ENCODE results near the gene PML. TPM values are rescaled to one million over a fixed set of nuclear protein-coding genes. Genes with fewer than 3 reads are reported as not detected.

Gene PML
- total RNA-seq, 1 experiment from 2014 or later = 47.7 TPM

DNA sequence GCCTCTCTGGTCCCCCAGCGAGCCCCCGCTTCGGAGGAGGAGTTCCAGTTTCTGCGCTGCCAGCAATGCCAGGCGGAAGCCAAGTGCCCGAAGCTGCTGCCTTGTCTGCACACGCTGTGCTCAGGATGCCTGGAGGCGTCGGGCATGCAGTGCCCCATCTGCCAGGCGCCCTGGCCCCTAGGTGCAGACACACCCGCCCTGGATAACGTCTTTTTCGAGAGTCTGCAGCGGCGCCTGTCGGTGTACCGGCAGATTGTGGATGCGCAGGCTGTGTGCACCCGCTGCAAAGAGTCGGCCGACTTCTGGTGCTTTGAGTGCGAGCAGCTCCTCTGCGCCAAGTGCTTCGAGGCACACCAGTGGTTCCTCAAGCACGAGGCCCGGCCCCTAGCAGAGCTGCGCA, 3.5 kb downstream of the PML start (continued):
- TF ChIP-seq SMAD3 (CRISPR knock-in tag; IDR thresholded peaks at IDR 0.05; ENCODE audit: borderline replicate concordance) (no peak), PRRX2 (CRISPR knock-in tag; IDR thresholded peaks at IDR 0.05) (no peak), NFE2L1 (CRISPR knock-in tag; IDR thresholded peaks at IDR 0.05) (no peak), JUN (CRISPR knock-in tag; IDR thresholded peaks at IDR 0.05) (no peak)
- TF ChIP-seq, protein P1, sequence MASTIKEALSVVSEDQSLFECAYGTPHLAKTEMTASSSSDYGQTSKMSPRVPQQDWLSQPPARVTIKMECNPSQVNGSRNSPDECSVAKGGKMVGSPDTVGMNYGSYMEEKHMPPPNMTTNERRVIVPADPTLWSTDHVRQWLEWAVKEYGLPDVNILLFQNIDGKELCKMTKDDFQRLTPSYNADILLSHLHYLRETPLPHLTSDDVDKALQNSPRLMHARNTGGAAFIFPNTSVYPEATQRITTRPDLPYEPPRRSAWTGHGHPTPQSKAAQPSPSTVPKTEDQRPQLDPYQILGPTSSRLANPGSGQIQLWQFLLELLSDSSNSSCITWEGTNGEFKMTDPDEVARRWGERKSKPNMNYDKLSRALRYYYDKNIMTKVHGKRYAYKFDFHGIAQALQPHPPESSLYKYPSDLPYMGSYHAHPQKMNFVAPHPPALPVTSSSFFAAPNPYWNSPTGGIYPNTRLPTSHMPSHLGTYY (CRISPR knock-in tag; IDR thresholded peaks at IDR 0.05) = no peak

DNA sequence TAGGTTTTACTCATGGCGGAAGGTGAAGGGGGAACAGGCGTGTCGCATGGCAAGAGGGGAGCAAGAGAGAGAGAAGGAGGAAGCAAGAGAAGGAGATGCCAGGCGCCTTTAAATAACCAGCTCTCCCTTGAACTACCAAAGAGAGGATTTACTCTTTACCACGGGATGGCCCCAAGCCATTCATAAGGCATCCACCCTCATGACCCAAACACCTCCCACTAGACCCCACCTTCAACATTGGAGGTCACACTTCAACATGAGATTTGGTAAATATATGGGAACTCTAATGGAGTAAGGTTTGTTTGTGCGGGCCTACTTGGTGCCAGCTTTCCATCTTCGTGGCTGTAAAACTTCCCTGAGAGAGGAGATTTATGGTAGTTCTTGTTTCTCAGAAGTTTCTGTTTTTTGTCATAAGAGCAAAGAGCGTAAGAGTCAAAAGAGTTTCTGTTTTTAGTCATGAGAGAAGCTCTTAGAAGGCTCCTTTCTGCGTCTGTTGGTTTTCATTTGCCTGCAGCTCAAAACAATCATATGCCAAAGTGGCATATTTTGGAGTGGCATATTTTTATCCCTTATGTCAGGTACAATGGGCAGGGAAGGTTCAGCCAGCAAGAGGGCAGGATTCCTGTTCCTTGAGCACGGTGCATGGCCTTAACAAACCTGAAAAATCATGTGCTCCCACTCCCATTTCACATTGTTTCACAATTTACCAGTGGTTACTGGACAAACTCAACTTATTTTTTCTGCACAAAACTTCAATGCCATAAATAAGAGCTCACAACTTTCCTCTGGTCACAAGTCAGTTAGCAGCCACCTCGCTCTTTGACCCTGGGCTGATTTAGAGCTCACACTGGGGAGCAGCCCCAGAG, 12.5 kb downstream of the PML start:
- Mint-ChIP-seq H3K36me3 (peaks cover 20% of the 10 kb centered on the region), H3K27me3 (ENCODE audit: low read depth) (no peaks in the 10 kb centered on the region), H3K27ac (no peak overlapping the region), H3K4me1 (peaks cover 7% of the 10 kb centered on the region; the same call in 1 of the 2 replicates), H3K4me3 (no peak overlapping the region), H3K9me3 (peaks cover 6% of the 10 kb centered on the region)
- ChIA-PET POLR2A (no interaction called here), CTCF (interaction anchor here (1.1 to 2.4 kb wide), 3 partner anchors 13 to 34 kb away, joined by 3 to 7 read pairs (median 5); partner anchors contain the start of gene PML)
- no peak for TF ChIP-seq SP1 (CRISPR knock-in tag; conservative IDR thresholded peaks at IDR 0.05)
- TF ChIP-seq FOXJ3 (CRISPR knock-in tag; IDR thresholded peaks at IDR 0.05; ENCODE audit: borderline replicate concordance) = no peak
- no peak for TF ChIP-seq NR2C2 (CRISPR knock-in tag; IDR thresholded peaks at IDR 0.05)
- TF ChIP-seq KAT7 (CRISPR knock-in tag; IDR thresholded peaks at IDR 0.05; ENCODE audit: borderline replicate concordance) = no peak
- no peak for TF ChIP-seq SMAD4 (CRISPR knock-in tag; IDR thresholded peaks at IDR 0.05)
- DNase-seq (ENCODE audit: low spot score) = no peak
- no peak for ATAC-seq

DNA sequence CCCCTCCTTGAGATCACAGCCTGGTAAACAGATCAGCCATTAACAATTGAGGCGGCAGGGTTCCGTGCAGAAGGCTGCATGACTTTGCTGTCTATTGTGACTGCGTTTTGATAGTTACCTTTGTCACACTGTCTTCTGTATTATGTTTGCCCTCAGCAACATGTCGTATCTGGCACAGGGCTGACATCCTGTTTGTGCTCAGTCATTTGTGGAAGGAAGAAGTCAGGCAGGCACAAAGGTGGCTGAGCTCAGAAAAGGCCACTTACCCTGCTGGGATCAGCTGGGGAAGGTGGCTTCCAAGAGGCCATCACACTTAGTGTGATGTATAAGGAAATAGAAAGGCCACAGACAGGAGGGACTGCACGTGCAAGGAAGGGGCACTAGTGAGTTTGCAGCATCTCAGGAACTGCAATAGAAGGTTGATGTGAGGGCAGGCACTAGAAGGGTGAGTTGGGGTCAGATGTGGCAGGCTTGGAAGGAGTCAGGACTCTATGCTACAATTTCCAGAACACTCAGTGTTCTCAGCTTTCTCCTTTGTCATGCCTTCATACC, 13.4 kb downstream of the PML start:
- peaks cover 6% of the 10 kb centered on the region for H3K9me3 Mint-ChIP-seq
- no peak overlapping the region for H3K27ac Mint-ChIP-seq
- ChIA-PET POLR2A (no interaction called here), CTCF (interaction anchor here (1.1 kb wide), 1 partner anchor 35 kb away, joined by 3 read pairs; no protein-coding TSS in a partner anchor)
- H3K4me1 Mint-ChIP-seq = peaks cover 7% of the 10 kb centered on the region; the same call in 1 of the 2 replicates
- H3K27me3 Mint-ChIP-seq (ENCODE audit: low read depth) = no peaks in the 10 kb centered on the region
- ATAC-seq = no peak
- no peak overlapping the region for H3K4me3 Mint-ChIP-seq
- DNase-seq (ENCODE audit: low spot score) = no peak
- H3K36me3 Mint-ChIP-seq = peaks cover 18% of the 10 kb centered on the region
- no peak for TF ChIP-seq NR3C1 (CRISPR knock-in tag; conservative IDR thresholded peaks at IDR 0.05; ENCODE audit: low read depth)
- no peak for TF ChIP-seq TCF7 (CRISPR knock-in tag; IDR thresholded peaks at IDR 0.05; ENCODE audit: low read depth)
- TF ChIP-seq, protein P2, sequence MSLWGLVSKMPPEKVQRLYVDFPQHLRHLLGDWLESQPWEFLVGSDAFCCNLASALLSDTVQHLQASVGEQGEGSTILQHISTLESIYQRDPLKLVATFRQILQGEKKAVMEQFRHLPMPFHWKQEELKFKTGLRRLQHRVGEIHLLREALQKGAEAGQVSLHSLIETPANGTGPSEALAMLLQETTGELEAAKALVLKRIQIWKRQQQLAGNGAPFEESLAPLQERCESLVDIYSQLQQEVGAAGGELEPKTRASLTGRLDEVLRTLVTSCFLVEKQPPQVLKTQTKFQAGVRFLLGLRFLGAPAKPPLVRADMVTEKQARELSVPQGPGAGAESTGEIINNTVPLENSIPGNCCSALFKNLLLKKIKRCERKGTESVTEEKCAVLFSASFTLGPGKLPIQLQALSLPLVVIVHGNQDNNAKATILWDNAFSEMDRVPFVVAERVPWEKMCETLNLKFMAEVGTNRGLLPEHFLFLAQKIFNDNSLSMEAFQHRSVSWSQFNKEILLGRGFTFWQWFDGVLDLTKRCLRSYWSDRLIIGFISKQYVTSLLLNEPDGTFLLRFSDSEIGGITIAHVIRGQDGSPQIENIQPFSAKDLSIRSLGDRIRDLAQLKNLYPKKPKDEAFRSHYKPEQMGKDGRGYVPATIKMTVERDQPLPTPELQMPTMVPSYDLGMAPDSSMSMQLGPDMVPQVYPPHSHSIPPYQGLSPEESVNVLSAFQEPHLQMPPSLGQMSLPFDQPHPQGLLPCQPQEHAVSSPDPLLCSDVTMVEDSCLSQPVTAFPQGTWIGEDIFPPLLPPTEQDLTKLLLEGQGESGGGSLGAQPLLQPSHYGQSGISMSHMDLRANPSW (CRISPR knock-in tag; conservative IDR thresholded peaks at IDR 0.05; ENCODE audit: low read depth) = no peak
- no peak for TF ChIP-seq IRF2 (CRISPR knock-in tag; IDR thresholded peaks at IDR 0.05; ENCODE audit: borderline replicate concordance, low read depth)
- TF ChIP-seq, protein P3, sequence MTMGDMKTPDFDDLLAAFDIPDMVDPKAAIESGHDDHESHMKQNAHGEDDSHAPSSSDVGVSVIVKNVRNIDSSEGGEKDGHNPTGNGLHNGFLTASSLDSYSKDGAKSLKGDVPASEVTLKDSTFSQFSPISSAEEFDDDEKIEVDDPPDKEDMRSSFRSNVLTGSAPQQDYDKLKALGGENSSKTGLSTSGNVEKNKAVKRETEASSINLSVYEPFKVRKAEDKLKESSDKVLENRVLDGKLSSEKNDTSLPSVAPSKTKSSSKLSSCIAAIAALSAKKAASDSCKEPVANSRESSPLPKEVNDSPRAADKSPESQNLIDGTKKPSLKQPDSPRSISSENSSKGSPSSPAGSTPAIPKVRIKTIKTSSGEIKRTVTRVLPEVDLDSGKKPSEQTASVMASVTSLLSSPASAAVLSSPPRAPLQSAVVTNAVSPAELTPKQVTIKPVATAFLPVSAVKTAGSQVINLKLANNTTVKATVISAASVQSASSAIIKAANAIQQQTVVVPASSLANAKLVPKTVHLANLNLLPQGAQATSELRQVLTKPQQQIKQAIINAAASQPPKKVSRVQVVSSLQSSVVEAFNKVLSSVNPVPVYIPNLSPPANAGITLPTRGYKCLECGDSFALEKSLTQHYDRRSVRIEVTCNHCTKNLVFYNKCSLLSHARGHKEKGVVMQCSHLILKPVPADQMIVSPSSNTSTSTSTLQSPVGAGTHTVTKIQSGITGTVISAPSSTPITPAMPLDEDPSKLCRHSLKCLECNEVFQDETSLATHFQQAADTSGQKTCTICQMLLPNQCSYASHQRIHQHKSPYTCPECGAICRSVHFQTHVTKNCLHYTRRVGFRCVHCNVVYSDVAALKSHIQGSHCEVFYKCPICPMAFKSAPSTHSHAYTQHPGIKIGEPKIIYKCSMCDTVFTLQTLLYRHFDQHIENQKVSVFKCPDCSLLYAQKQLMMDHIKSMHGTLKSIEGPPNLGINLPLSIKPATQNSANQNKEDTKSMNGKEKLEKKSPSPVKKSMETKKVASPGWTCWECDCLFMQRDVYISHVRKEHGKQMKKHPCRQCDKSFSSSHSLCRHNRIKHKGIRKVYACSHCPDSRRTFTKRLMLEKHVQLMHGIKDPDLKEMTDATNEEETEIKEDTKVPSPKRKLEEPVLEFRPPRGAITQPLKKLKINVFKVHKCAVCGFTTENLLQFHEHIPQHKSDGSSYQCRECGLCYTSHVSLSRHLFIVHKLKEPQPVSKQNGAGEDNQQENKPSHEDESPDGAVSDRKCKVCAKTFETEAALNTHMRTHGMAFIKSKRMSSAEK (CRISPR knock-in tag; IDR thresholded peaks at IDR 0.05; ENCODE audit: borderline replicate concordance) = no peak
- TF ChIP-seq, protein P4, sequence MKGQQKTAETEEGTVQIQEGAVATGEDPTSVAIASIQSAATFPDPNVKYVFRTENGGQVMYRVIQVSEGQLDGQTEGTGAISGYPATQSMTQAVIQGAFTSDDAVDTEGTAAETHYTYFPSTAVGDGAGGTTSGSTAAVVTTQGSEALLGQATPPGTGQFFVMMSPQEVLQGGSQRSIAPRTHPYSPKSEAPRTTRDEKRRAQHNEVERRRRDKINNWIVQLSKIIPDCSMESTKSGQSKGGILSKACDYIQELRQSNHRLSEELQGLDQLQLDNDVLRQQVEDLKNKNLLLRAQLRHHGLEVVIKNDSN (CRISPR knock-in tag; IDR thresholded peaks at IDR 0.05) = no peak
- no peak for TF ChIP-seq TEAD4 (CRISPR knock-in tag; IDR thresholded peaks at IDR 0.05)
- no peak for TF ChIP-seq KAT7 (CRISPR knock-in tag; IDR thresholded peaks at IDR 0.05; ENCODE audit: borderline replicate concordance)
- TF ChIP-seq CBFB (CRISPR knock-in tag; IDR thresholded peaks at IDR 0.05; ENCODE audit: low read depth) = no peak
- no peak for TF ChIP-seq ZNF219 (CRISPR knock-in tag; IDR thresholded peaks at IDR 0.05; ENCODE audit: borderline replicate concordance)
- no peak for TF ChIP-seq SOX15 (CRISPR knock-in tag; IDR thresholded peaks at IDR 0.05)
- TF ChIP-seq, protein P5, sequence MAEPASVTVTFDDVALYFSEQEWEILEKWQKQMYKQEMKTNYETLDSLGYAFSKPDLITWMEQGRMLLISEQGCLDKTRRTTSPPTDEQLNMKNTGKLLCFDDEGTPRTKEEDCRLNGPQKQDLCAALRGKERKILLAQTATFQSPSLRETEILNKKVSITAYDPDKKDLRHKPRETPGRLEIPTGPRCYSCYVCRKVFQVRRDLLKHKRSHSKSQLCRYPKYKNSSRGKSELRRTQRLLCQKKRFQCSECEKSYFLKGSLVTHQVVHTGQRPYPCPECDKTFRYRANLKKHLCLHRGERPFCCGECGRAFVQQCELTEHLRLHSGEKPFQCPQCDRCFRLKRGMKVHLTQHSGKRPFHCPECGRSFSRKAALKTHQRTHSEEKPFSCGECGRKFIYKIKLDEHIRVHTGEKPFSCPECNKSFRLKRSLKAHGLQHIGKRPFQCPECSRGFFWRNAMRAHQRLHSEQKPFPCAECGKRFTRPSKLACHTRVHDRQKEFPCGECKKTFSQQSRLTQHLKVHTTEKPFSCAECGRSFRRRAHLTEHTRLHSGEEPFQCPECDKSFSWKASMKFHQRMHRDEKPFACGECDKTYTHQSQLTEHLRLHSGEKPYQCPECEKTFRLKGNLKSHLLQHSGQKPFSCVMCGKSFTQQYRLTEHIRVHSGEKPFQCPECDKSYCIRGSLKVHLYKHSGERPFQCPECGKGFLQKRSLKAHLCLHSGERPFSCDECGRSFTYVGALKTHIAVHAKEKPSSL (CRISPR knock-in tag; conservative IDR thresholded peaks at IDR 0.05) = no peak
